Peyer's patch (tissue), 4 donors: ENCODE measurements around the gene TMEM131L.

Source experiments
- CTCF ChIP-seq, 6 experiments: fragments of 450-650 bp in 4 of 6; fragments of 200-600 bp in 2 of 6; sonication (generic) in 1 of 6; IDR thresholded peaks; one replicate each; pipeline ENCODE4 v1.5.1; 2017 to 2019; ENCODE audit warnings: antibody characterized with exemption in 6 of 6, mild to moderate bottlenecking in 3 of 6, moderate library complexity in 1 of 6
- POLR2A ChIP-seq, 2 donors: fragments of 450-650 bp; IDR thresholded peaks; one replicate each; pipeline ENCODE4 v1.5.1; 2017; ENCODE audit warnings: antibody characterized with exemption in 2 of 2, mild to moderate bottlenecking in 2 of 2, moderate library complexity in 2 of 2

- no peak for TF ChIP-seq CTCF (IDR thresholded peaks at IDR 0.05)
- TF ChIP-seq POLR2A (IDR thresholded peaks at IDR 0.05), result no peak
Measured at GRCh38 chr4:153476829-153477574, 10.8 kb downstream of the TMEM131L start.
